Sigmoid colon (tissue), 4 donors: ENCODE measurements around the gene FLNA.

Source experiments
- POLR2AphosphoS5 ChIP-seq, 4 donors: sonication (generic); formaldehyde crosslinking; IDR thresholded peaks; one replicate each; pipeline ENCODE4 v1.6.1; 2017; ENCODE audit warnings: antibody characterized with exemption in 4 of 4
- TF ChIP-seq, protein P1 (sequence below), 4 experiments: fragments of 450-650 bp in 3 of 4; fragments of 200-600 bp in 1 of 4; IDR thresholded peaks; one replicate each; pipeline ENCODE4 v1.5.1; 2016 to 2019; ENCODE audit warnings: antibody characterized with exemption in 4 of 4, mild to moderate bottlenecking in 3 of 4, moderate library complexity in 2 of 4

GRCh38 chrX:154409222-154409871 lies 34.9 kb upstream of the FLNA start, which contains the start of gene DNASE1L1:
- TF ChIP-seq, protein P1, sequence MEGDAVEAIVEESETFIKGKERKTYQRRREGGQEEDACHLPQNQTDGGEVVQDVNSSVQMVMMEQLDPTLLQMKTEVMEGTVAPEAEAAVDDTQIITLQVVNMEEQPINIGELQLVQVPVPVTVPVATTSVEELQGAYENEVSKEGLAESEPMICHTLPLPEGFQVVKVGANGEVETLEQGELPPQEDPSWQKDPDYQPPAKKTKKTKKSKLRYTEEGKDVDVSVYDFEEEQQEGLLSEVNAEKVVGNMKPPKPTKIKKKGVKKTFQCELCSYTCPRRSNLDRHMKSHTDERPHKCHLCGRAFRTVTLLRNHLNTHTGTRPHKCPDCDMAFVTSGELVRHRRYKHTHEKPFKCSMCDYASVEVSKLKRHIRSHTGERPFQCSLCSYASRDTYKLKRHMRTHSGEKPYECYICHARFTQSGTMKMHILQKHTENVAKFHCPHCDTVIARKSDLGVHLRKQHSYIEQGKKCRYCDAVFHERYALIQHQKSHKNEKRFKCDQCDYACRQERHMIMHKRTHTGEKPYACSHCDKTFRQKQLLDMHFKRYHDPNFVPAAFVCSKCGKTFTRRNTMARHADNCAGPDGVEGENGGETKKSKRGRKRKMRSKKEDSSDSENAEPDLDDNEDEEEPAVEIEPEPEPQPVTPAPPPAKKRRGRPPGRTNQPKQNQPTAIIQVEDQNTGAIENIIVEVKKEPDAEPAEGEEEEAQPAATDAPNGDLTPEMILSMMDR (IDR thresholded peaks at IDR 0.05) = no peak
- TF ChIP-seq POLR2AphosphoS5 (IDR thresholded peaks at IDR 0.05) = peak in 2 of 4 donors; percentile 19 to 23
